HG02759 (cell line): ENCODE data around the gene MILR1.
"Not testable (repeated sequence)": the region's sequence is repeated elsewhere in the genome, so short reads cannot be mapped to it uniquely, and the experiment has no call there.

ENCODE experiments used
- ATAC-seq: cut with Tn5 transposase; IDR thresholded peaks from one replicate; pipeline ENCODE4 v1.9.1; 2021; ENCODE audit warnings: mild to moderate bottlenecking, moderate library complexity; ENCODE audit not compliant: unreplicated experiment

Gene MILR1

GRCh38 chr17:64426596-64426995, 22.3 kb upstream of the MILR1 start:
- ATAC-seq = no peak

- no peak for ATAC-seq
Observed at GRCh38 chr17:64428406-64428805, 20.5 kb upstream of the MILR1 start.

- ATAC-seq = not testable (repeated sequence)
Observed at GRCh38 chr17:64430036-64430435, 18.9 kb upstream of the MILR1 start.

GRCh38 chr17:64431534-64431933, 17.4 kb upstream of the MILR1 start:
- ATAC-seq = no peak

GRCh38 chr17:64437944-64438525, 10.9 kb upstream of the MILR1 start:
- no peak for ATAC-seq

GRCh38 chr17:64439521-64439920, 9.4 kb upstream of the MILR1 start:
- not testable (repeated sequence) for ATAC-seq

- ATAC-seq = no peak
Observed at GRCh38 chr17:64439956-64440355, 9.0 kb upstream of the MILR1 start.

- peak; percentile 39 for ATAC-seq
Observed at GRCh38 chr17:64441772-64442540, 7.0 kb upstream of the MILR1 start.

GRCh38 chr17:64442541-64442971, 6.4 kb upstream of the MILR1 start:
- ATAC-seq = peak; percentile 17

GRCh38 chr17:64443086-64443760, 5.7 kb upstream of the MILR1 start:
- ATAC-seq = no peak

- ATAC-seq = no peak
Observed at GRCh38 chr17:64447526-64447925, 1.4 kb upstream of the MILR1 start.

GRCh38 chr17:64449545-64449944, 630 bp downstream of the MILR1 start:
- no peak for ATAC-seq

GRCh38 chr17:64455993-64456885, 7.3 kb downstream of the MILR1 start:
- ATAC-seq = no peak

- no peak for ATAC-seq
Observed at GRCh38 chr17:64457156-64457555, 8.2 kb downstream of the MILR1 start.

GRCh38 chr17:64458756-64459155, 9.8 kb downstream of the MILR1 start:
- no peak for ATAC-seq

GRCh38 chr17:64459284-64459747, 10.4 kb downstream of the MILR1 start:
- no peak for ATAC-seq

GRCh38 chr17:64459818-64460217, 10.9 kb downstream of the MILR1 start:
- ATAC-seq = not testable (repeated sequence)

GRCh38 chr17:64460955-64461354, 12.0 kb downstream of the MILR1 start:
- ATAC-seq = no peak

GRCh38 chr17:64461788-64462187, 12.9 kb downstream of the MILR1 start:
- ATAC-seq = no peak

GRCh38 chr17:64466019-64466735, 17.3 kb downstream of the MILR1 start:
- ATAC-seq = no peak
